DOHH2 (cell line): ENCODE results near the gene ITSN2.

Source experiments
- H3F3A ChIP-seq: fragments of 200-600 bp; sonication (generic), shearing (Covaris generic); 2 replicates; pipeline ENCODE4 v1.6.0; 2016; ENCODE audit warnings: antibody characterized with exemption, mild to moderate bottlenecking; ENCODE audit not compliant: control insufficient read depth, insufficient read depth
- H3K27ac ChIP-seq: fragments of 200-600 bp; sonication (generic); 2 replicates; pipeline ENCODE4 v1.5.1; 2014; ENCODE audit warnings: low read depth, mild to moderate bottlenecking, low read length, moderate library complexity
- H3K27me3 ChIP-seq: fragments of 200-600 bp; sonication (generic); 2 replicates; pipeline ENCODE4 v1.6.1; 2014; ENCODE audit warnings: mild to moderate bottlenecking, low read length, mixed read lengths; ENCODE audit not compliant: control insufficient read depth
- H3K36me3 ChIP-seq: fragments of 200-600 bp; sonication (generic); 2 replicates; pipeline ENCODE4 v1.6.1; 2014; ENCODE audit warnings: mild to moderate bottlenecking, low read length, moderate library complexity, mixed read lengths; ENCODE audit not compliant: control insufficient read depth
- H3K4me1 ChIP-seq: fragments of 200-600 bp; sonication (generic); 2 replicates; pipeline ENCODE4 v1.6.1; 2014; ENCODE audit warnings: mild to moderate bottlenecking, low read length, mixed read lengths; ENCODE audit not compliant: control insufficient read depth
- H3K4me2 ChIP-seq: fragments of 200-600 bp; sonication (generic); 2 replicates; pipeline ENCODE4 v1.6.0; 2014; ENCODE audit warnings: mild to moderate bottlenecking, low read length, moderate library complexity
- H3K4me3 ChIP-seq: fragments of 200-600 bp; sonication (generic); 2 replicates; pipeline ENCODE4 v1.5.1; 2014; ENCODE audit warnings: mild to moderate bottlenecking, low read length, mixed read lengths
- H3K79me2 ChIP-seq: fragments of 200-600 bp; sonication (generic); 2 replicates; pipeline ENCODE4 v1.6.1; 2014; ENCODE audit warnings: mild to moderate bottlenecking, low read length, mixed read lengths; ENCODE audit not compliant: control insufficient read depth
- H3K9me2 ChIP-seq: fragments of 200-600 bp; sonication (generic); replicated peaks from 2 replicates; pipeline ENCODE4 v1.6.1; 2014; ENCODE audit warnings: mild to moderate bottlenecking, low read length, mixed read lengths; ENCODE audit not compliant: control insufficient read depth
- H3K9me3 ChIP-seq: fragments of 200-600 bp; sonication (generic); 2 replicates; pipeline ENCODE4 v1.6.1; 2014; ENCODE audit warnings: antibody characterized with exemption, low read length, mixed read lengths; ENCODE audit not compliant: control insufficient read depth, insufficient read depth
- H4K20me1 ChIP-seq: fragments of 200-600 bp; sonication (generic); 2 replicates; pipeline ENCODE4 v1.6.0; 2014; ENCODE audit warnings: low read depth, mild to moderate bottlenecking, antibody characterized with exemption, low read length, moderate library complexity; ENCODE audit not compliant: control insufficient read depth, insufficient read depth
- CTCF ChIP-seq: fragments of 200-600 bp; sonication (generic); IDR thresholded peaks from one replicate; pipeline ENCODE4 v1.5.1; 2014; ENCODE audit warnings: antibody characterized with exemption, mild to moderate bottlenecking, low read depth, low read length; ENCODE audit not compliant: poor library complexity, severe bottlenecking
- EZH2phosphoT487 ChIP-seq: fragments of 200-600 bp; sonication (generic); IDR thresholded peaks from 2 replicates; pipeline ENCODE4 v1.6.1; 2017; ENCODE audit warnings: borderline replicate concordance, mild to moderate bottlenecking, antibody characterized with exemption, low read length, moderate library complexity, mixed read lengths

ITSN2 gene

GRCh38 chr2:24183366-24184069 lies 176.8 kb downstream of the ITSN2 start:
- no peaks in the 10 kb centered on the region for H3K9me3 ChIP-seq
- H4K20me1 ChIP-seq = no peaks in the 10 kb centered on the region
- H3K4me1 ChIP-seq = peaks cover 6% of the 10 kb centered on the region
- no peaks in the 10 kb centered on the region for H3F3A ChIP-seq
- no peaks in the 10 kb centered on the region for H3K36me3 ChIP-seq
- H3K79me2 ChIP-seq = no peaks in the 10 kb centered on the region
- TF ChIP-seq EZH2phosphoT487 (no peak), CTCF (no peak)
- H3K27ac ChIP-seq = no peak overlapping the region
- no peaks in the 10 kb centered on the region for H3K27me3 ChIP-seq
- no peak overlapping the region for H3K4me2 ChIP-seq
- no peak overlapping the region for H3K4me3 ChIP-seq
- no peaks in the 10 kb centered on the region for H3K9me2 ChIP-seq

GRCh38 chr2:24182507-24182906 lies 177.8 kb downstream of the ITSN2 start:
- H3K4me3 ChIP-seq = no peak overlapping the region
- H3K79me2 ChIP-seq = no peaks in the 10 kb centered on the region
- H3K27ac ChIP-seq = no peak overlapping the region
- no peaks in the 10 kb centered on the region for H3K9me3 ChIP-seq
- H3K27me3 ChIP-seq = no peaks in the 10 kb centered on the region
- H3K4me1 ChIP-seq = peaks cover 6% of the 10 kb centered on the region
- H4K20me1 ChIP-seq = no peaks in the 10 kb centered on the region
- no peaks in the 10 kb centered on the region for H3K9me2 ChIP-seq
- TF ChIP-seq CTCF = no peak
- TF ChIP-seq EZH2phosphoT487 = no peak
- no peaks in the 10 kb centered on the region for H3F3A ChIP-seq
- no peak overlapping the region for H3K4me2 ChIP-seq
- no peaks in the 10 kb centered on the region for H3K36me3 ChIP-seq

DNA sequence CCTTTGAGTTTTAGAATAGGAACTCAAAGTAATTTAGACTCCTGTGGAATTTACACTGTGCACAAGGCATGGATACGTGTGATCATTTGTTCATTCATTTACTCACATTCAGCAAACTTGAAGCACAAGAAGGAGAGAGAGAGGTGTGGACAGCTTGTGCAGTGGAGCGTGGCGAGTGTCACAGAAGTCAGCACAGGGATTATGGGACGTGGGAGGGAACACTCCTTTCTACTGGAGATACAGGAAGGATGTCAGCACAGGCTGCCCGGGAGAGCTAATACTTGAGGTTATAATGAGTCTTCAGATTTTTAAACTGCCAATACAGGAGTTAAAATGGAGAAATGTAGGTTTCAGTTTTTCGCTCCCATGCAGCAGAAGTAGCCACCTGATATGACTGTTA lies 178.5 kb downstream of the ITSN2 start:
- Histone ChIP-seq H4K20me1 (no peaks in the 10 kb centered on the region), H3K4me3 (no peak overlapping the region), H3K27ac (no peak overlapping the region)

More for the DNA sequence above, 178.5 kb downstream of the ITSN2 start:
- H3F3A ChIP-seq = no peaks in the 10 kb centered on the region
- H3K27me3 ChIP-seq = no peaks in the 10 kb centered on the region
- peaks cover 6% of the 10 kb centered on the region for H3K4me1 ChIP-seq
- H3K79me2 ChIP-seq = no peaks in the 10 kb centered on the region
- H3K4me2 ChIP-seq = no peak overlapping the region
- no peaks in the 10 kb centered on the region for H3K9me2 ChIP-seq
- no peaks in the 10 kb centered on the region for H3K36me3 ChIP-seq
- no peaks in the 10 kb centered on the region for H3K9me3 ChIP-seq
- TF ChIP-seq CTCF (no peak), EZH2phosphoT487 (no peak)
